ENCODE measurements around the gene NBPF11.
"Not testable (repeated sequence)": the region's sequence is repeated elsewhere in the genome, so short reads cannot be mapped to it uniquely, and the experiment has no call there.

The NBPF11 gene

DNA sequence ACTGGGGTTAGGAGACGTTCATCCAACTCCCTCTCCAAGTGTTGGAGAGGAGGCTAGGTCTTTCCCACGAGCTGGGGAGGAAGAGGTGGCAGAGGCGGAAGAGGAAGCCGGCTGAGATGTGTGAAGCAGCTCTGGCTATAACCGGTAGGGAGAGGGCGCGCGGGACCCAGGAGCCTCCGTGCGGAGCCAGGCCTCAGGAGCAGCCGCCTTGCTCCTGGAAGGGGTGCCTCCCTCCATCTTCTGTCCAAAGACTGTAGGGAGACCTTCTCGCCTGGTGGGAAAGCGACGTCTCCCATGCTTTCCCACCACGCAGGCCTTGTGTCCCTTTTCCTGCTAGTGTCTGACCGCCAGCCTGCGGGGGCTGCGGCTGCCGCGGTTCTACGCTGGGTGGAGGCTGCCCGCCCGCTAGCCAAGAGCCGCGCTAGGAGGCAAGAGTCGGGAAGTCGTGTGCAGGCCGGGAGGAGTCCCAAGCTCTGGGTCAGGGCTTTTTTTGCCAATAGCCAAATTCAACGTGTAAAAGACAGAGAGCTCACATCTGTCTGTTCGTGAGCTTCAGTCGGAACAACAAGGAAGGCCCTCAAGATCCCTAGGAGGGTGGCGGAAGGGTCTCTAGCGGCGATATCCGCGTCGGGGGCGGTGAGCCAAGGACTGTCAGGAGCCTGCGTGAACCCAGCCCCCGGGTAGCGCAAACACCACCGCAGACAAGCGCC, 8.4 kb upstream of the NBPF11 start:
- Histone ChIP-seq H3K9me3 (ENCODE audit: control insufficient read depth in 1 of 2, low read length in 2 of 2) (no peaks in the 10 kb centered on the region), H3K27me3 (ENCODE audit: low read depth, low read length) (peaks cover 10% of the 10 kb centered on the region), H3K36me3 (ENCODE audit: control insufficient read depth in 1 of 2, insufficient read depth in 2 of 2, low read length in 2 of 2) (no peaks in the 10 kb centered on the region), H3K4me3 (ENCODE audit: low read depth in 1 of 2, low read length in 2 of 2) (no peak overlapping the region), H3K27ac (ENCODE audit: low read length) (no peak overlapping the region), H3K4me1 (ENCODE audit: control insufficient read depth in 1 of 2, insufficient read depth in 2 of 2, low read length in 2 of 2) (no peaks in the 10 kb centered on the region)

DNA sequence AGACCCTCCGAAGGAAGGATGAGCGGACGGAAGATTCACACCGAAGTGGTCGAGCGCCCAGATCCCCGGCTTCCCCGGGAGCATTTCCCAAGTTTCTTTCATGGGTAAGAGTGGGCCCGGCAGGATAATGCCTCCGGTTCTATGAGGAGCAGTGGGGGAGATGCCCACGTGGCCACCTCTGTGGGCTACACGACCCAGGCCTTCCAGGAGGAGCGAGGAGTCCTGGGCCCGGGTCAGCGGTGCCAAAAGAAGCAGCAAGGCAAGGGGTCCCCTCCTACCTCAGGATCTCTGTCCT, 7.9 kb upstream of the NBPF11 start:
- H3K4me3 ChIP-seq (ENCODE audit: low read depth in 1 of 2, low read length in 2 of 2) = no peak overlapping the region
- H3K9me3 ChIP-seq (ENCODE audit: control insufficient read depth in 1 of 2, low read length in 2 of 2) = no peaks in the 10 kb centered on the region
- no peaks in the 10 kb centered on the region for H3K4me1 ChIP-seq (ENCODE audit: control insufficient read depth in 1 of 2, insufficient read depth in 2 of 2, low read length in 2 of 2)
- peaks cover 10% of the 10 kb centered on the region for H3K27me3 ChIP-seq (ENCODE audit: low read depth, low read length)
- H3K27ac ChIP-seq (ENCODE audit: low read length) = no peak overlapping the region
- no peaks in the 10 kb centered on the region for H3K36me3 ChIP-seq (ENCODE audit: control insufficient read depth in 1 of 2, insufficient read depth in 2 of 2, low read length in 2 of 2)

DNA sequence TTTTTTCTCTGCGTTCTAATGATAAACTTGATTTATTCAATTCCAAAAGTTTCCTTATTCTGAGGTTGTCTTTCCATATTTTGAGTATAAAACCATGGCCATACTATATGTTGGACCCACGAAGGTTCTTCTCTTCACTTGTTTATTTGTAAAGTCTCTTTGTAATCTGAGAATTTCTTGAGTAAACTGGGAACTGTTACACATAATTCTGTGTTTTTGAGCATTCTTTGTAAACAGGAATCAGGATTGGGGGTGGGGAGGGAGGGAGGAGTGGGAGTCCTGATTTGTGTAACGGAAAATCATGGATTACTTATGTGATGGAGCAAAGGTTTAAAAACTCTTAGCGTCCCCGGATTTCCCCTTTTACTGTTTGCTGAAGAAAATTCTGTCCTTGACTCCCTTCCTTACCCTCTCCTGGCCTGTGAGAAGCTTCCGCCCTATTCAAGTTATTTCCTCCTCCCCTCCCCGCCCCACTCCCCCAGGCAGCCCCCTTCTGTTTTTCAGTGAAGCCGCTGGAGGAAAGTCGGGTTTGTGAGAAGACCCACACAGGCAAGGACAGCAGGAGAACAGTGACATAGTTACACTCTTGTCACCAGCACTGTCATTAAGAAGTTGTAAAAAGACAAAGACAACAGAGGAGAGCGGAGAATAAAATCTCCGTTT, 6.4 kb upstream of the NBPF11 start:
- Histone ChIP-seq H3K4me3 (ENCODE audit: low read depth in 1 of 2, low read length in 2 of 2) (no peak overlapping the region), H3K27ac (ENCODE audit: low read length) (no peak overlapping the region), H3K27me3 (ENCODE audit: low read depth, low read length) (peaks cover 10% of the 10 kb centered on the region), H3K4me1 (ENCODE audit: control insufficient read depth in 1 of 2, insufficient read depth in 2 of 2, low read length in 2 of 2) (no peaks in the 10 kb centered on the region), H3K9me3 (ENCODE audit: control insufficient read depth in 1 of 2, low read length in 2 of 2) (no peaks in the 10 kb centered on the region), H3K36me3 (ENCODE audit: control insufficient read depth in 1 of 2, insufficient read depth in 2 of 2, low read length in 2 of 2) (no peaks in the 10 kb centered on the region)

GRCh38 chr1:148157803-148158202, 5.7 kb upstream of the NBPF11 start:
- H3K36me3 ChIP-seq (ENCODE audit: control insufficient read depth in 1 of 2, insufficient read depth in 2 of 2, low read length in 2 of 2); H3K9me3 ChIP-seq (ENCODE audit: control insufficient read depth in 1 of 2, low read length in 2 of 2); H3K27ac ChIP-seq (ENCODE audit: low read length); H3K4me3 ChIP-seq (ENCODE audit: low read depth in 1 of 2, low read length in 2 of 2); H3K4me1 ChIP-seq (ENCODE audit: control insufficient read depth in 1 of 2, insufficient read depth in 2 of 2, low read length in 2 of 2): not testable (repeated sequence)
- H3K27me3 ChIP-seq (ENCODE audit: low read depth, low read length) = peaks cover 10% of the 10 kb centered on the region

DNA sequence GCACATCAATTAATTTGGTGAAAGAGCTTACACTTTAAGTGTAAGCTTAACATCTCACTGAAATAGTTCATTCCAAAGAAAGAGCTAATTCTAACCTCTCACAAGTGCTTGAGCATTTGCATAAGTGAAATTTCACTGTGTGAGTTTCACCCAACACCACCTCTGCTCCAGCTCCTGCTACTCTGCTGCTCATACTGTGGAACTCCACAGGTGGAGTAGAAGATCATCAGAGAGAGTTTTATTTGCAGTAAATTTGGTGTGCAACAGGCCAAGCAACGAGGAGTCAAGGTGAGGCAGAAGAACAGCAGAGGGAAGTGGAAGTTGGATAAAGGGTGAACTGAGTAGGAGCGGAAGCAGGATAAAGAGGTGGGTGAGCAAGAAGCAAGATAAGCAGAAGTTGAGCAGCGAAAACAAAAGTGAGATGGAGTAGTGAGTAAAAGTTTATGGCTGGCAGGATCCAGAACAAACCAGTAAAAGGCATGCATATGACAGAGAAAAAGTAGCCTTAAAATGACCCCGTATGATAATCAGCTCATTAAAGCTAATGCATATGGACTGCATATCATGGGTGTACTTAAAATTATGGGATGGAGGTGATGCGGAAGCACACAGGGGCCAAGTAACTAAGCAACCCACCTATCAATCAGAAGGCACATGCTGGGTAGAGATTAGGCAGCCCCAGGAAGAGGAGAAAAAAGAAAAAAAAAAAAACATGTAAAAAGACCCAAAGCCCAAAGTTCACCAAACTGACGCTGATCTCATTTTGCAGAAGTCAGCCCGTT, 3.6 kb upstream of the NBPF11 start:
- H3K4me3 ChIP-seq (ENCODE audit: low read depth in 1 of 2, low read length in 2 of 2); H3K36me3 ChIP-seq (ENCODE audit: control insufficient read depth in 1 of 2, insufficient read depth in 2 of 2, low read length in 2 of 2); H3K4me1 ChIP-seq (ENCODE audit: control insufficient read depth in 1 of 2, insufficient read depth in 2 of 2, low read length in 2 of 2); H3K9me3 ChIP-seq (ENCODE audit: control insufficient read depth in 1 of 2, low read length in 2 of 2); H3K27ac ChIP-seq (ENCODE audit: low read length): not testable (repeated sequence)
- peaks cover 10% of the 10 kb centered on the region for H3K27me3 ChIP-seq (ENCODE audit: low read depth, low read length)

- H3K36me3 ChIP-seq (ENCODE audit: control insufficient read depth in 1 of 2, insufficient read depth in 2 of 2, low read length in 2 of 2) = not testable (repeated sequence)
Observed at GRCh38 chr1:148152795-148153194, 714 bp upstream of the NBPF11 start.

DNA sequence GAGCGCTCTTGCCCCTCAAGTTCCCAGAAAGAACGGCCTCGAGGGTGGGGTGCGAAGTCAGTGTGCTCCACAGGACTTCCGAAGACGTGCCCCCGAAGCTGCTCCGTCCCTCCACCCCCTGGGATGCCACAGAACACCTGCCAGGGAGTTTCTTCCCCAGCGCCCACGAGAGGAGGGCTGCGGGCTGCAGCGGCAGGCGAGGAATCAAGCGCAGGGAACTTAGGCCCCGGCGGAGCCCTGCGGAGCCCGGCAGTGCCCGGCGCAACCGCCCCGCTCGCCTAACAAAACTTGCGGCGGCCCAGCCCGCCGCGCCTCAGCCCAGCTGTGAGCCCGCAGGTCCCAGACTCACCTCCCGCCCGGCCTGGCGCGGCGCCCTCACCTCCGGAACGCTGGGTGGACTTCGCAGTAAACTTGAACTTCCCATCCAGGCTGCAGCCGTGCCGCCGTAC, 686 bp downstream of the NBPF11 start:
- not testable (repeated sequence) for H3K9me3 ChIP-seq (ENCODE audit: control insufficient read depth in 1 of 2, low read length in 2 of 2); H3K27ac ChIP-seq (ENCODE audit: low read length); H3K27me3 ChIP-seq (ENCODE audit: low read depth, low read length); H3K36me3 ChIP-seq (ENCODE audit: control insufficient read depth in 1 of 2, insufficient read depth in 2 of 2, low read length in 2 of 2); H3K4me1 ChIP-seq (ENCODE audit: control insufficient read depth in 1 of 2, insufficient read depth in 2 of 2, low read length in 2 of 2)
- H3K4me3 ChIP-seq (ENCODE audit: low read depth in 1 of 2, low read length in 2 of 2) = peak overlapping the region in 1 of 2 donors; percentile 73

More at GRCh38 chr1:148152795-148153194, 714 bp upstream of the NBPF11 start:
- not testable (repeated sequence) for H3K27ac ChIP-seq (ENCODE audit: low read length); H3K27me3 ChIP-seq (ENCODE audit: low read depth, low read length); H3K9me3 ChIP-seq (ENCODE audit: control insufficient read depth in 1 of 2, low read length in 2 of 2); H3K4me1 ChIP-seq (ENCODE audit: control insufficient read depth in 1 of 2, insufficient read depth in 2 of 2, low read length in 2 of 2); H3K4me3 ChIP-seq (ENCODE audit: low read depth in 1 of 2, low read length in 2 of 2)

- not testable (repeated sequence) for H3K27ac ChIP-seq (ENCODE audit: low read length)
Observed at GRCh38 chr1:148150945-148151344, 1.1 kb downstream of the NBPF11 start.

GRCh38 chr1:148150014-148150413, 2.1 kb downstream of the NBPF11 start:
- H3K27me3 ChIP-seq (ENCODE audit: low read depth, low read length); H3K36me3 ChIP-seq (ENCODE audit: control insufficient read depth in 1 of 2, insufficient read depth in 2 of 2, low read length in 2 of 2); H3K27ac ChIP-seq (ENCODE audit: low read length); H3K9me3 ChIP-seq (ENCODE audit: control insufficient read depth in 1 of 2, low read length in 2 of 2); H3K4me1 ChIP-seq (ENCODE audit: control insufficient read depth in 1 of 2, insufficient read depth in 2 of 2, low read length in 2 of 2); H3K4me3 ChIP-seq (ENCODE audit: low read depth in 1 of 2, low read length in 2 of 2): not testable (repeated sequence)

More at GRCh38 chr1:148150945-148151344, 1.1 kb downstream of the NBPF11 start:
- H3K4me3 ChIP-seq (ENCODE audit: low read depth in 1 of 2, low read length in 2 of 2) = peak overlapping the region in 1 of 2 donors; percentile 73
- H3K4me1 ChIP-seq (ENCODE audit: control insufficient read depth in 1 of 2, insufficient read depth in 2 of 2, low read length in 2 of 2); H3K36me3 ChIP-seq (ENCODE audit: control insufficient read depth in 1 of 2, insufficient read depth in 2 of 2, low read length in 2 of 2); H3K9me3 ChIP-seq (ENCODE audit: control insufficient read depth in 1 of 2, low read length in 2 of 2); H3K27me3 ChIP-seq (ENCODE audit: low read depth, low read length): not testable (repeated sequence)

DNA sequence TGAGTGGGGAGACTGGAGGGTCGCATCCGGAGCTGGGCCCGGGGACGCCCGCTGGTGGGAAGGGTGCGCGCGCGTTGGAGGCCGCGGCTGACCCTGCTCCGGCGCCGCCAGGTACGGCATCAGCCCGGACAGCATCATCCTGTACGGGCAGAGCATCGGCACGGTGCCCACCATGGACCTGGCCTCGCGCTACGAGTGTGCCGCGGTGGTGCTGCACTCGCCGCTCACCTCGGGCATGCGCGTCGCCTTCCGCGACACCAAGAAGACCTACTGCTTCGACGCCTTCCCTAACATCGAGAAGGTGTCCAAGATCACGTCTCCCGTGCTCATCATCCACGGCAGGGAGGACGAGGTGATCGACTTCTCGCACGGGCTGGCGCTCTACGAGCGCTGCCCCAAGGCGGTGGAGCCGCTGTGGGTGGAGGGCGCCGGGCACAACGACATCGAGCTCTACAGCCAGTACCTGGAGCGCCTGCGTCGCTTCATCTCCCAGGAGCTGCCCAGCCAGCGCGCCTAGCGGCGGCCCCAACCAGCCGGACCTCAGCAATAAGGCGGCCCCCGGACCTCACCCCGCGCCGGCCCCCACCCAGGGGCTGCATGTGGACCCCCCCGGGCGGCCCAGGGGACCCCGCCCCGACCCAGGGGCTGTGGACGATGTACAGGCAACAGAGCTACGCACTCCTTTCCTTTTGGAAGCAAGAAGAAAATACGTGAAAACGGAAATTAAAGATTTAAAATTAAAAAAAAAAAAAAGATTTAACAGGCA, 2.8 kb downstream of the NBPF11 start:
- H3K4me1 ChIP-seq (ENCODE audit: control insufficient read depth in 1 of 2, insufficient read depth in 2 of 2, low read length in 2 of 2); H3K36me3 ChIP-seq (ENCODE audit: control insufficient read depth in 1 of 2, insufficient read depth in 2 of 2, low read length in 2 of 2); H3K9me3 ChIP-seq (ENCODE audit: control insufficient read depth in 1 of 2, low read length in 2 of 2); H3K27me3 ChIP-seq (ENCODE audit: low read depth, low read length); H3K27ac ChIP-seq (ENCODE audit: low read length); H3K4me3 ChIP-seq (ENCODE audit: low read depth in 1 of 2, low read length in 2 of 2): not testable (repeated sequence)

Data from muscle layer of duodenum (tissue), 2 donors.